ENCODE data around the gene KIRREL1.

Gene KIRREL1

GRCh38 chr1:158035014-158035413 is 41.6 kb downstream of the KIRREL1 start:
- DNase-seq (ENCODE audit: low read depth, low spot score), result no peak

- DNase-seq (ENCODE audit: low read depth, low spot score), result no peak
Measured at GRCh38 chr1:158035976-158036583, 42.6 kb downstream of the KIRREL1 start.

DNA sequence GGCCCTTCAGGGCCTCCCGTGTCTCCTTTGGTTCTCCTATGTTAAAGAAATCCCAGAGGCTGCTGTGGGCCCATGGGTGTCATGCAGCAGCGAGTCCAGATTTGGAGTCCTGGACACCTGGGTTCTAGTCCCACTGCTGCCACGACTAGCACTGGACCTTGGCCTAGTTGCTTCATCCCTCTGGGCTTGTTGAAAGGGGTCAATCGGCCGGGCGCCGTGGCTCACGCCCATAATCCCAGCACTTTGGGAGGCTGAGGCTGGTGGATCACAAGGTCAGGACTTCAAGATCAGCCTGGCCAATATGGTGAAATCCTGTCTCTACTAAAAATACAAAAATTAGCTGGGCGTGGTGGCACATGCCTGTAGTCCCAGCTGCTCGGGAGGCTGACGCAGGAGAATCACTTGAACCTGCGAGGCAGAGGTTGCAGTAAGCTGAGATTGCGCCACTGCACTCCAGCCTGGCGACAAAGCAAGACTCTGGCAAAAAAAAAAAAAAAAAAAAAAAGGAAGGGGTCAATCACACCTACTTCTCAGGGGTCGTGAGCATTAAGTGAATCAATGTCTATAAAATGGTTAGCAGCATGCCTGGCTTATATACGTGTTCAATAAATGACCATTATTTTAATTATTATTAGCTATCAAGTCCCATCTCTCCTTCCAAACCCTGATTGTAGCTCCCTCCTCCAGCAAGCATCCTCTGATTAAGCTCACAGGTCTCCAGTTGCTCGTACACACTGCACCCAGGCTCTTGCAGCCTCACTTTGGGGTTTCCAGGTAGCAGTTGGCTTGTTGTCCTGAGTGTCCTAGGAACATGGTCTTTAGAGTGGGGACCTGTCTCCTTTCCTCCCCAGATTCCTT is 43.8 kb downstream of the KIRREL1 start:
- no peak for DNase-seq (ENCODE audit: low read depth, low spot score)

- no peak for DNase-seq (ENCODE audit: low read depth, low spot score)
Measured at GRCh38 chr1:158037866-158038359, 44.5 kb downstream of the KIRREL1 start.

GRCh38 chr1:158038793-158039192 is 45.3 kb downstream of the KIRREL1 start:
- DNase-seq (ENCODE audit: low read depth, low spot score), result no peak

GRCh38 chr1:158039380-158039779 is 45.9 kb downstream of the KIRREL1 start:
- no peak for DNase-seq (ENCODE audit: low read depth, low spot score)

DNA sequence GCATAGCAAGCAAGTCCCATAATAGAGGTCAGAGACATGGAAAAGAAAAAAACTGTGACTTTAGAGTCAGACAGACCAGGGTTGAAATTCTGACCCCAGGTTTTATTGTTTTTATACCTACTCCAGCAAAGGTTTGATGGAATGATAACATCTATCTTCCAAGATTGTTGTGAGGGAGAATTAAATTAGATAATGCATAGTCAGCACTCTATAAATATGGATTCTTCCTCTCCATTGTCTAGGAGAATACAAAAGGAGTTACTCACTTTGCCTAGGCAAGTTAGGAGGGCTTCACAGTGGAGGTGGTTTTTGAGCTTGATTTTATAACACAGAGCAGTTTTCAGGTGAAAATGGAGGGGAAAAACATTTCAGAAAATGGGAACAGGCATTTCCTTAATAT is 46.9 kb downstream of the KIRREL1 start:
- DNase-seq (ENCODE audit: low read depth, low spot score), result no peak

DNA sequence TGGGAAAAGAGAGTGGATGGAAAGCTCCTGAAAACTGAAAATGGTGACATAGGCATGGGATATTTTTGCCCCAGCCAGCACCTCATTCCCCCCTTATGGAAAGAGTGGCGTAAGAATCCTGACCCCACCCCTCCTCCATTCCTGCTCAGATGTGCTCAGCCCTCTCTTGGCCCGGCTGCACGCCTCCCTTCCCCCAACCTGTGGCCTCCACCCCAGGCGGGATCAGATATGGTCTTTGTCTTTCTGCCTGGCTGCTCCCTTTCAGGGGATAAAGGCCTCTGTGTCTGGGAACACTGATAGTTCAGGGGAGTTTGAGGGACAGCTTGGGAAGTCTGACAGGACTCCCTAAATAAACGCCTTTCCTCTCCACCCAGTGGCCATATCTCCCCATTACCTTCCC is 49.8 kb downstream of the KIRREL1 start:
- DNase-seq (ENCODE audit: low read depth, low spot score), result no peak

DNA sequence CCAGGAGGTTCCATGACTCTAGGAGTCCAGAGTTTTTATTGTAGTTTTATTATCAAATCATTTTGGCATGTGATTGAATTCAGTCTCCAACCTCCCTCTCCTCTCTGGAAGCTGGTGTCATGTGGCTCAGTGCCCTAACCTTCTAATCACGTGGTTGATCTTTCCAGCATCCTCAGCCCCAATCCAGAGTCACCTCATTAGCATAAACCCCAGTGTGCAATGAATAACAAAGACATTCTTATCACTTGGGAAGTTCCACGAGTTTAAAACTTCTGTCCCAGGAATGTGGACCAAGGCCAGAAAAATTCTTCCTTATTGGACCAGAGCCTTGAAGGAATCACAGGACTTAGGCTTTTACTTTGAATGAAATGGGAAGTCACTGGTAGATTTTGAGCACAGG is 52.2 kb downstream of the KIRREL1 start:
- peak; percentile 77 for DNase-seq (ENCODE audit: low read depth, low spot score)

GRCh38 chr1:158046715-158047510 is 53.5 kb downstream of the KIRREL1 start:
- no peak for DNase-seq (ENCODE audit: low read depth, low spot score)

- no peak for DNase-seq (ENCODE audit: low read depth, low spot score)
Measured at GRCh38 chr1:158048371-158049067, 55.1 kb downstream of the KIRREL1 start.

DNA sequence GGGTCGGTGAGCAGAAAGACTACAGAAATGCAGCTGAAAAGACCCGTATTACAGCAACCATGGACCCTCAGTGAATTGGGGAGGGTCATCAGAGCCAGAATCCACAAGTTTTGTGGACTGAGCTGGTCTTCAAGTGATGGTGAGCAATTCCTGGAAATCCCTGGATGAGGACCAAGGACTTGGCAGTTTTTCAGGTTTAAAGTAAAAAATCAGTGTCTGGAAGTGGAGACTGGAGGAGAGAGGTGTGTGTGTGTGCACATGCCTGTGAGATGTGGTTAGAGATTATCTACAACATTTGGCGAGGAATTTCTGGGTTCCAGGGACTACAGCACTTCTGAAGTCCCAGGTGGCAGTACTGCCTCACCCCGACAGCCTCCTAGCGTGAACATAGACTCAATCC is 56.4 kb downstream of the KIRREL1 start:
- DNase-seq (ENCODE audit: low read depth, low spot score), result no peak

- DNase-seq (ENCODE audit: low read depth, low spot score), result no peak
Measured at GRCh38 chr1:158053276-158053675, 59.8 kb downstream of the KIRREL1 start.

GRCh38 chr1:158054721-158055120 is 61.3 kb downstream of the KIRREL1 start:
- DNase-seq (ENCODE audit: low read depth, low spot score), result no peak

DNA sequence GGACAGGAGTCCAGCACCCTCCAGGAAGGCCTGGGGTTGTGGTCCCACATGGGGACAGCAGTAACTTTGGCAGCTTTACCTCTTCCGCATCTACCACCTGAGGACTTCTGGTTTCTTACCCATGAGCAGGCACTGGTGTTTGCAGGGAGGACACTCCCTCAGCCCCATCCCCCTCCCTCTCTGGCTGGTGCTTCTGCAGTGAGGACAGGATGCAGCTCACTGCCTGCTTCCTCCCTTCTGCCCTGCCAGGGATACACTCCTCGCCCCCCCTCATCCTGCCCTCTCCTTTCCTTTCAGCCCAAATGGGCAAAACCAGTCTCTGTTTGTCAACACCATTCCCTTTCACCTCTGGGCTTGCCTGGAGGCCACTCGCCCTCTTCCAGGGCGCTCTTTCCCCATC is 62.4 kb downstream of the KIRREL1 start:
- no peak for DNase-seq (ENCODE audit: low read depth, low spot score)

DNA sequence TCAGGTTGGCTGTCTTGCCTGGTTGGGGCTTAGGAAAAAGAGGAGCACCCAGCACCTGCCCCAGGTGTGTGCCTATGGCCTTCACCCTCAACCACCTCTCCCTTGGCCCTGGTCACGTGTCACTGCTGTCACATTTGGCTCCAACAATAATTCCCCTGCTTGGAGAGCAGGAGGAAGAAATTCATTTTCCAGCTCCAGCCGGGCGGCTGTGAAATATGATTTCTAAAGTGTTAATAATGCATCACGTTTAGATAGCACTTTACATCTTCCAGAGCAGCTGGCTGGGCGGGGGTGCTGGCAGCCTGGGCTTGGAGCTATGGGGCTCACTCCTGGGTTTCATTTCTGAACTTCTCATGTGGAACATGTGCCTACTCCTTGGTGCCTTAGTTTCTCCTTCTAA is 63.1 kb downstream of the KIRREL1 start:
- no peak for DNase-seq (ENCODE audit: low read depth, low spot score)

- DNase-seq (ENCODE audit: low read depth, low spot score), result no peak
Measured at GRCh38 chr1:158058237-158058985, 65.0 kb downstream of the KIRREL1 start.

DNA sequence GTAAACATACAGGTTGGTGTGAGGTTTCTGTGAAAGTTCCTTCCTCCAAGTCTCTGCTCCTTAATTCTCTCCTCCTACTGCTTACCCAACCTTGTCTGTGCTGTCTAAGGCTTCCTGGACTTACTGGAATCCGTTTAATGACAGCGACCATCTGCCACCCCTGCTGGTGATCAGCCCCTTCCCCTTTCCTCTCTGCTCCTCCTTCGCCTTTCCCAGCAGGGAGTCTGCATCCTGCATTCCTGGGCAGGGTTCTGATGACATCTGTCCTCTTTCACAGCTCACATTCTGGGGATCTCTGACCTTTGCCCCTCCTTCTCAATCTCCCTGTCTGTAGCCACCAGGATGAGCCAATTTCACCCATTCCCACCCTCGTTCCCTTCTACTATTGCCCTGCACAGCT is 66.5 kb downstream of the KIRREL1 start:
- DNase-seq (ENCODE audit: low read depth, low spot score), result peak; percentile 63

DNA sequence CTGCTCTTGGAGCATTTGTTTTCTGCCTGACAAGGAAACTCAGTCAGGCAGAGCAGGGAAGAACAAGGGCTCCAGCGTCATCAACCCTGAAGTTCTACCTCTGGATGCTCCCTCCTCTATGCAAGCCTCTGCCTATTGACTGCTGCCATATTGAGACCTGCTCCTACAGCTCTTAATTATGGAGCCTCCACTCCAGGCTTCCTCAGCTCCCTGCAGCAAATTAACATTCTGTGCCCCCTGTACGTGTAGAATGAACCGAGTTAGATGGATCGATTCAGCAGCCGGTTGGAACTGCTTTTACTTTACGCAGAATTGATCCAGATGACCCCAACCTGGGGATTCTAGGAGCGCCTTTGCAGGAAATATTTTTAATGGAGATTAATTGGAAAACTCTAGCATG is 68.7 kb downstream of the KIRREL1 start:
- DNase-seq (ENCODE audit: low read depth, low spot score), result no peak

GRCh38 chr1:158067662-158068061 is 74.2 kb downstream of the KIRREL1 start:
- no peak for DNase-seq (ENCODE audit: low read depth, low spot score)

DNA sequence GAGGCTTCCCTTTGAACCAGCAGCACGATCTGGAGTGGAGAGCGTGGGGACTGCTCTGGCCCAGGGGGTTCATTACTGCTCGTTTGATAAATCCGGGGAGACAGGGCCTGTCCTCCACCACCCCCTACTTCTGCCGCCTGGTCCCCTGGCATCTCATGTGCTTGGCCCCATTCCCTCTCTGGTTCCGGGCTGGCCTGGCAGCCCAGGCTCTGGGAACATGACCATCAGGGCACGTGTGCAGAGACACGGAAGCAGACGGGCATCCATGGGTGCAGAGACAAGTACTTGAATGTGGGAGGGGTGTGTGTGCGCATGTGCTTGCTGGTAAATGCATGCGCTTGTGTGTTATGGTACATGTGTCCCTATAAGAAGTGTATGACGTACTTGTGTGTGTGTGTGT is 75.5 kb downstream of the KIRREL1 start:
- DNase-seq (ENCODE audit: low read depth, low spot score), result no peak
